Liver (tissue), 3 donors: ENCODE data around the gene SET.

Experiments used
- CTCF ChIP-seq: fragments of 150-350 bp; IDR thresholded peaks from 2 replicates; pipeline ENCODE4 v1.5.1; 2017; ENCODE audit warnings: improper control_type of control experiment, low read depth, low read length; ENCODE audit not compliant: missing input control
- MAX ChIP-seq: IDR thresholded peaks from 2 replicates; pipeline ENCODE4 v1.6.1; 2016; ENCODE audit warnings: antibody characterized with exemption
- SP1 ChIP-seq: IDR thresholded peaks from 2 replicates; pipeline ENCODE4 v1.6.1; 2018; ENCODE audit warnings: antibody characterized with exemption, mild to moderate bottlenecking
- TAF1 ChIP-seq: conservative IDR thresholded peaks from 2 replicates; pipeline ENCODE4 v1.6.1; 2016; ENCODE audit warnings: antibody characterized with exemption, mild to moderate bottlenecking
- ZBTB33 ChIP-seq: IDR thresholded peaks from 2 replicates; pipeline ENCODE4 v1.6.1; 2016; ENCODE audit warnings: antibody characterized with exemption
- donor health status: healthy.
- donor health status: healthy.

GRCh38 chr9:128688501-128689292, at the start of gene SET:
- TF ChIP-seq ZBTB33 (no peak), CTCF (no peak), MAX (no peak), TAF1 (no peak), SP1 (peak; percentile 65)
